GM12875 (cell line): Measurements from ENCODE around the gene ZNF763.
"Not testable (repeated sequence)": the region's sequence is repeated elsewhere in the genome, so short reads cannot be mapped to it uniquely, and the experiment has no call there.

ENCODE experiments used
- H3K4me3 ChIP-seq: one replicate; pipeline ENCODE4 v1.5.1; 2011; ENCODE audit warnings: low read depth, low read length, control low read depth
- TF ChIP-seq, protein P1 (sequence below): IDR thresholded peaks from 2 replicates; pipeline ENCODE4 v1.5.1; 2011; ENCODE audit warnings: low read depth, mild to moderate bottlenecking, control low read depth, inconsistent platforms, low read length, moderate library complexity, borderline replicate concordance; ENCODE audit not compliant: insufficient read depth

ZNF763 gene

DNA sequence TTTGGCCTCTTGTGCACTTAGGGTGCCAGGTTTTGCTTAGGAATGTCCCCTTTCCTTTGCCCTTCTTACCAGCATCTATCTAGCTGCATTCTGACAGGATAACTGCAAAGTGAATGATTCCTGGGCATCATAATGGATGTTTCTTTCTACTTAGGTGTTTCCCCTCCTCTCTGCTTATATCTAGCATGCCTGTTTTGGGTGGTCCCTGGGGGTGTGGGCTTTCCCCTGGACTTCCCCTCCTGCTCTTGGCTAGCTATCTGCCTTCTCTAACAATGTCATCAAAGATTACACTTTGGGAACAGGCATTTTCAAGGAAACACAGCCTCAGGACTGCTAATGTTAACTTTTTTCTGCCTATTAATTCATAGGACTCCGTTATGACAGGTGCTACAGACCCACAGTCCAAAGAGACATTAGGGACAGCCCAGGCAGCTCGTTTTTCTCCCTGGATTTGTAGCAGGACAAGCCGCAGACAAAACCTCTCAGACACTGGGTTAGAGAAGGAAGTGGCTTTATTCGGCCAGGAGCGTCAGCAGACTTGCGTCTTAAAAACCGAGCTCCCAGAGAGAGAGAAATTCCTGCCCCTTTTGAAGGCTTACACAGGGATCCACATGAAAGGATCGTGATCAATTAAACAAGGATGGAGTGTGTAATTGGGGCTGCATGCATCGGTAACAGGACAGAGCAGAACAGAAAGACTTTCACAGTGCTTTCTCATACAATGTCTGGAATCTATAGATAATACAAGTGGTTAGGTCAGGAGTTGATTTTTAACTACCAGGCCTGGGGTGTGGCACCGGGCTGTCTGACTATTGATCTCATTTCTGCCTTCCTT, 22.6 kb upstream of the ZNF763 start:
- H3K4me3 ChIP-seq: no peak overlapping the region
- TF ChIP-seq, protein P1, sequence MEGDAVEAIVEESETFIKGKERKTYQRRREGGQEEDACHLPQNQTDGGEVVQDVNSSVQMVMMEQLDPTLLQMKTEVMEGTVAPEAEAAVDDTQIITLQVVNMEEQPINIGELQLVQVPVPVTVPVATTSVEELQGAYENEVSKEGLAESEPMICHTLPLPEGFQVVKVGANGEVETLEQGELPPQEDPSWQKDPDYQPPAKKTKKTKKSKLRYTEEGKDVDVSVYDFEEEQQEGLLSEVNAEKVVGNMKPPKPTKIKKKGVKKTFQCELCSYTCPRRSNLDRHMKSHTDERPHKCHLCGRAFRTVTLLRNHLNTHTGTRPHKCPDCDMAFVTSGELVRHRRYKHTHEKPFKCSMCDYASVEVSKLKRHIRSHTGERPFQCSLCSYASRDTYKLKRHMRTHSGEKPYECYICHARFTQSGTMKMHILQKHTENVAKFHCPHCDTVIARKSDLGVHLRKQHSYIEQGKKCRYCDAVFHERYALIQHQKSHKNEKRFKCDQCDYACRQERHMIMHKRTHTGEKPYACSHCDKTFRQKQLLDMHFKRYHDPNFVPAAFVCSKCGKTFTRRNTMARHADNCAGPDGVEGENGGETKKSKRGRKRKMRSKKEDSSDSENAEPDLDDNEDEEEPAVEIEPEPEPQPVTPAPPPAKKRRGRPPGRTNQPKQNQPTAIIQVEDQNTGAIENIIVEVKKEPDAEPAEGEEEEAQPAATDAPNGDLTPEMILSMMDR: no peak

- H3K4me3 ChIP-seq: no peak overlapping the region
These were observed 22.1 kb upstream of the ZNF763 start for GRCh38 chr19:11942843-11943108.

DNA sequence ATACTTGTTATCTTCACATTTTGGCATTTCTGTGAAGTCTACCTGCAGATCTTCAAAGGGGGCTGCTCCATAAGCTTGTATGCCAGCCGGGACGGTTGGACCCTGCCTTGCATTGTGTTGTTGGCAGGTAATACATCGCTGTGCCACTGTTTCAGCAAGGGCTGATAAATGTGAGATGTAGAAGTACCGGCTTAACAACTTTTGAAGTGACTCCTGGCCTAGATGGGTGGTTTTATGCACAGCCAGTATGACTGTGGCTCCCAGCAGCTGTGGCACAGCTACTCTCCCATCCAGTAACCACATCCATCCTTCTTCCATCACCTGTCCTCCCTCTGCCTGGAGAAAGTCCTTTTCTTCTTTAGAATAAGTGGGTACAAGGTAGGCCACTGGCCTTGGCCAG, 20.2 kb upstream of the ZNF763 start:
- H3K4me3 ChIP-seq: no peak overlapping the region
- TF ChIP-seq, protein P1: no peak

More at GRCh38 chr19:11942843-11943108, 22.1 kb upstream of the ZNF763 start:
- TF ChIP-seq, protein P1: no peak

DNA sequence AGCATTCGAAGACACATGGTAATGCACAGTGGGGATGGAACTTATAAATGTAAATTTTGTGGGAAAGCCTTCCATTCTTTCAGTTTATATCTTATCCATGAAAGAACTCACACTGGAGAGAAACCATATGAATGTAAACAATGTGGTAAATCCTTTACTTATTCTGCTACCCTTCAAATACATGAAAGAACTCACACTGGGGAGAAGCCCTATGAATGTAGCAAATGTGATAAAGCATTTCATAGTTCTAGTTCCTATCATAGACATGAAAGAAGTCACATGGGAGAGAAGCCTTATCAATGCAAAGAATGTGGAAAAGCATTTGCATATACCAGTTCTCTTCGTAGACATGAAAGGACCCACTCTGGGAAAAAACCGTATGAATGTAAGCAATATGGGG, 16.2 kb upstream of the ZNF763 start:
- TF ChIP-seq, protein P1: no peak
- H3K4me3 ChIP-seq: no peak overlapping the region

- H3K4me3 ChIP-seq: no peak overlapping the region
- TF ChIP-seq, protein P1: no peak
These were observed 15.6 kb upstream of the ZNF763 start for GRCh38 chr19:11949201-11949600.

DNA sequence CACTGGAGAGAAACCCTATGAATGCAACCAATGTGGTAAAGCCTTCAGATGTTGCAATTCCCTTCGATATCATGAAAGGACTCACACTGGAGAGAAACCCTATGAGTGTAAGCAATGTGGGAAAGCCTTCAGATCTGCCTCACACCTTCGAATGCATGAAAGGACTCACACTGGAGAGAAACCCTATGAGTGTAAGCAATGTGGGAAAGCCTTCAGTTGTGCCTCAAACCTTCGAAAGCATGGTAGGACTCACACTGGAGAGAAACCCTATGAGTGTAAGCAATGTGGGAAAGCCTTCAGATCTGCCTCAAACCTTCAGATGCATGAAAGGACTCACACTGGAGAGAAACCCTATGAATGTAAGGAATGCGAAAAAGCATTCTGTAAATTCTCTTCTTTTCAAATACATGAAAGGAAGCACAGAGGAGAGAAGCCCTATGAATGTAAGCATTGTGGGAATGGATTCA, 15.2 kb upstream of the ZNF763 start:
- not testable (repeated sequence) for H3K4me3 ChIP-seq

DNA sequence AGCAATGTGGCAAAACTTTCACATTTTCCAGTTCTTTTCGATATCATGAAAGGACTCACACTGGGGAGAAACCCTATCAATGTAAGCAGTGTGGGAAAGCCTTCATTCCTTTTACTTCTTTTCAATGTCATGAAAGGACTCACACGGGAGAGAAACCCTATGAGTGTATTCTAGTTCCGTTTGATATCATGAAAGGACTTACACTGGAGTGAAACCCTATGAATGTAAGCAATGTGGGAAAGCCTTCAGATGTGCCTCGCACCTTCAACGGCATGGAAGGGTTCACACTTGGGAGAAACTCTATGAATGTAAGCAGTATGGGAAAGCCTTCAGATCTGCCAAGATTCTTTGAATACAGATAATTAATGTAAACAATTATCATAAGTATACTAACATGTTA, 14.5 kb upstream of the ZNF763 start:
- H3K4me3 ChIP-seq: no peak overlapping the region
- TF ChIP-seq, protein P1: no peak
